ENCODE data around the gene EMC1.

DNA sequence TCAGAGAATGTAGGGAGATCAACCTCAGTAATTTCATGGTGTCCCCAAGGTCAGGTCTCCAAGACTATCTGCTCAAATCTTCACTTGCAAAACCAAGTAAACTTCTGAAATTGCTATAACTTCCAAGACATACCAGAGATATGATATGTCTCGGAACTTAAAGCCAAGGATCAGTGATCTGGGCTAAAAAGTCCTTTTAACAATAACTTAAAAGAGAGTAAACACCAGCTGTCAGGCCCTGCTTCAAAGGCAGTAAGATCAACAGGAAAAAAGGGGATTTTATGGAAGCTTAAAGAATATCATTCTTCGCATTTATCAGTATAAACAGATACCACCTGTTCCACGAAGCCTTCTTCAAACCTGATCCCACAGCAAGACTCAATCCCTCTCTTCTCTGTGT is 55.0 kb downstream of the EMC1 start:
- TF ChIP-seq CTCF (conservative IDR thresholded peaks at IDR 0.05; ENCODE audit: low read length) (no peak), EZH2phosphoT487 (IDR thresholded peaks at IDR 0.05; ENCODE audit: borderline replicate concordance, low read depth, low read length) (no peak)

Measured in OCI-LY7 (cell line).